ENCODE data around the gene PIH1D1.

Gene PIH1D1

GRCh38 chr19:49415102-49415809 lies 36.4 kb downstream of the PIH1D1 start:
- DNase-seq = no peak

GRCh38 chr19:49414256-49414655 lies 37.4 kb downstream of the PIH1D1 start:
- DNase-seq = no peak

- DNase-seq = no peak
Measured at GRCh38 chr19:49413348-49413747, 38.3 kb downstream of the PIH1D1 start.

- DNase-seq = no peak
Measured at GRCh38 chr19:49411681-49412326, 39.8 kb downstream of the PIH1D1 start.

GRCh38 chr19:49409441-49410029 lies 42.1 kb downstream of the PIH1D1 start:
- no peak for DNase-seq

- DNase-seq = no peak
Measured at GRCh38 chr19:49408816-49409440, 42.7 kb downstream of the PIH1D1 start.

- no peak for DNase-seq
Measured at GRCh38 chr19:49407482-49408015, 44.1 kb downstream of the PIH1D1 start.

GRCh38 chr19:49407079-49407478 lies 44.5 kb downstream of the PIH1D1 start:
- no peak for DNase-seq

- no peak for DNase-seq
Measured at GRCh38 chr19:49403404-49404187, 48.0 kb downstream of the PIH1D1 start.

- no peak for DNase-seq
Measured at GRCh38 chr19:49400029-49400428, 51.6 kb downstream of the PIH1D1 start.

GRCh38 chr19:49398931-49399330 lies 52.7 kb downstream of the PIH1D1 start:
- DNase-seq = no peak

- no peak for DNase-seq
Measured at GRCh38 chr19:49398001-49398615, 53.5 kb downstream of the PIH1D1 start.

- DNase-seq = no peak
Measured at GRCh38 chr19:49396738-49397505, 54.7 kb downstream of the PIH1D1 start.
